Psoas muscle (tissue), 8 donors: ENCODE results near the gene ACSL3. TPM values are rescaled to one million over a fixed set of nuclear protein-coding genes. Genes with fewer than 3 reads are reported as not detected.
"Not testable (repeated sequence)": the region's sequence is repeated elsewhere in the genome, so short reads cannot be mapped to it uniquely, and the experiment has no call there.

Source experiments
- ATAC-seq, 4 donors: fragments of 200-7000 bp; cut with Tn5 transposase; one replicate each; pipeline ENCODE4 v1.9.1; 2020; ENCODE audit warnings: moderate library complexity in 3 of 4, mild to moderate bottlenecking in 2 of 4
- DNase-seq, 2 donors: peaks; one replicate each; pipeline ENCODE4 v3.0.0-alpha.2; 2020
- H3K27ac ChIP-seq: fragments of 200-600 bp; one replicate; pipeline ENCODE4 v1.8.0; 2022
- H3K27me3 ChIP-seq, 3 donors: fragments of 200-600 bp in 1 of 3; one replicate each; pipeline versions ENCODE4 v1.6.1 to v1.8.0; 2013 to 2022; ENCODE audit warnings: low read length in 2 of 3, mild to moderate bottlenecking in 2 of 3, moderate library complexity in 1 of 3; ENCODE audit not compliant: insufficient read depth in 3 of 3
- H3K36me3 ChIP-seq, 2 donors: fragments of 200-600 bp in 1 of 2; one replicate each; pipeline versions ENCODE4 v1.6.1 to v1.8.0; 2013 to 2022; ENCODE audit warnings: low read depth in 1 of 2, mild to moderate bottlenecking in 1 of 2, moderate library complexity in 1 of 2; ENCODE audit not compliant: insufficient read depth in 1 of 2
- H3K4me1 ChIP-seq: fragments of 200-600 bp; one replicate; pipeline ENCODE4 v1.8.0; 2022
- H3K4me3 ChIP-seq: fragments of 200-600 bp; one replicate; pipeline ENCODE4 v1.8.0; 2022; ENCODE audit warnings: mild to moderate bottlenecking
- H3K9me3 ChIP-seq: fragments of 200-600 bp; one replicate; pipeline ENCODE4 v1.8.0; 2022
- WGBS, 3 donors: extraction: QIAGEN DNeasy Blood & Tissue Kit; methylation state at CpG; one replicate each; pipeline versions ENCODE4 v1.1.6 to v1.1.7; 2013; 5-methylcytosine and 5-hydroxymethylcytosine counted together
- intact Hi-C, 2 donors: fragments of 100-400 bp; cut with DNase I; formaldehyde crosslinking; loops; one replicate each; pipeline versions ENCODE4 v1.11.0 to v1.14.2; 2022
- polyA plus RNA-seq, 3 donors: library from polyadenylated mRNA; stranded (reverse); fragments of 200-250 nt; gene quantifications; one replicate each; pipeline ENCODE4 v1.2.3, GENCODE V29; 2013
- total RNA-seq, 4 donors: library from RNA; stranded (reverse); fragmentation: NEBNext Ultra II Directional in 2 of 4; extraction: Animal tissue kit (Norgen Biotek cat#: 25700) in 2 of 4; gene quantifications; one replicate each; pipeline versions ENCODE4 v1.2.1 to v1.2.4, GENCODE V29; 2021 to 2023
- TF ChIP-seq, protein P1 (sequence below): fragments of 200-600 bp; IDR thresholded peaks from one replicate; pipeline ENCODE4 v1.8.0; 2022; ENCODE audit warnings: antibody characterized with exemption
- donor health status: healthy with polysubstance abuse.
- donor health status: DM: no; HTN: no; CAD: no; lungs with moderate emphysema.
- donor health status: Bipolar disorder and iron deficiency.
- donor health status: healthy.
- donor health status: DM: yes; HTN: yes; CAD: no.
- donor health status: DM: no; HTN: no; CAD: no.
- donor health status: DM: no; HTN: no; CAD: no.
- donor health status: DM: yes; HTN: yes; CAD: no.

The ACSL3 gene
- total and polyA plus RNA-seq, 7 donors = 13.5 to 136 (median 27.5) TPM

GRCh38 chr2:222840060-222840802 lies 20.6 kb upstream of the ACSL3 start:
- H3K9me3 ChIP-seq = no peaks in the 10 kb centered on the region
- no peak overlapping the region for H3K27ac ChIP-seq
- 77 to 87% (median 79%) methylated on average over 3 of the region's 3 CpGs for WGBS, 3 donors
- H3K4me3 ChIP-seq = no peak overlapping the region
- no peak for DNase-seq
- no peaks in the 10 kb centered on the region for H3K27me3 ChIP-seq
- peaks cover 14% of the 10 kb centered on the region for H3K4me1 ChIP-seq
- no peaks in the 10 kb centered on the region for H3K36me3 ChIP-seq
- no peak for ATAC-seq
- TF ChIP-seq, protein P1, sequence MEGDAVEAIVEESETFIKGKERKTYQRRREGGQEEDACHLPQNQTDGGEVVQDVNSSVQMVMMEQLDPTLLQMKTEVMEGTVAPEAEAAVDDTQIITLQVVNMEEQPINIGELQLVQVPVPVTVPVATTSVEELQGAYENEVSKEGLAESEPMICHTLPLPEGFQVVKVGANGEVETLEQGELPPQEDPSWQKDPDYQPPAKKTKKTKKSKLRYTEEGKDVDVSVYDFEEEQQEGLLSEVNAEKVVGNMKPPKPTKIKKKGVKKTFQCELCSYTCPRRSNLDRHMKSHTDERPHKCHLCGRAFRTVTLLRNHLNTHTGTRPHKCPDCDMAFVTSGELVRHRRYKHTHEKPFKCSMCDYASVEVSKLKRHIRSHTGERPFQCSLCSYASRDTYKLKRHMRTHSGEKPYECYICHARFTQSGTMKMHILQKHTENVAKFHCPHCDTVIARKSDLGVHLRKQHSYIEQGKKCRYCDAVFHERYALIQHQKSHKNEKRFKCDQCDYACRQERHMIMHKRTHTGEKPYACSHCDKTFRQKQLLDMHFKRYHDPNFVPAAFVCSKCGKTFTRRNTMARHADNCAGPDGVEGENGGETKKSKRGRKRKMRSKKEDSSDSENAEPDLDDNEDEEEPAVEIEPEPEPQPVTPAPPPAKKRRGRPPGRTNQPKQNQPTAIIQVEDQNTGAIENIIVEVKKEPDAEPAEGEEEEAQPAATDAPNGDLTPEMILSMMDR = no peak
- intact Hi-C loops = no loop called here

- Histone ChIP-seq H3K27ac (peak overlapping the region; percentile 55), H3K4me3 (peak overlapping the region; percentile 36), H3K27me3 (no peaks in the 10 kb centered on the region), H3K36me3 (no peaks in the 10 kb centered on the region), H3K4me1 (peaks cover 14% of the 10 kb centered on the region), H3K9me3 (no peaks in the 10 kb centered on the region)
- intact Hi-C loops = no loop called here
- TF ChIP-seq, protein P1 = no peak
- ATAC-seq (peak in 2 of 4 donors; percentile 25 to 37), DNase-seq (no peak)
- WGBS, 3 donors = 19 to 35% (median 26%) methylated on average over 3 of the region's 3 CpGs
Measured at GRCh38 chr2:222842491-222843174, 18.2 kb upstream of the ACSL3 start.

GRCh38 chr2:222844323-222844722 lies 16.5 kb upstream of the ACSL3 start:
- Histone ChIP-seq H3K27ac (no peak overlapping the region), H3K4me3 (no peak overlapping the region), H3K36me3 (no peaks in the 10 kb centered on the region), H3K9me3 (no peaks in the 10 kb centered on the region), H3K27me3 (no peaks in the 10 kb centered on the region), H3K4me1 (peaks cover 14% of the 10 kb centered on the region)
- WGBS, 3 donors = 59 to 77% (median 69%) methylated on average over 6 of the region's 6 CpGs
- TF ChIP-seq, protein P1 = no peak
- ATAC-seq = peak in 1 of 4 donors; percentile 41
- no peak for DNase-seq
- intact Hi-C loops = no loop called here

GRCh38 chr2:222845314-222845713 lies 15.5 kb upstream of the ACSL3 start:
- 95% methylated on average over 3 of the region's 3 CpGs for WGBS, 3 donors
- H3K9me3 ChIP-seq, H3K36me3 ChIP-seq, H3K27ac ChIP-seq, ATAC-seq, H3K27me3 ChIP-seq, H3K4me3 ChIP-seq, intact Hi-C loops, DNase-seq: not testable (repeated sequence)
- peaks cover 14% of the 10 kb centered on the region for H3K4me1 ChIP-seq

- no peak overlapping the region for H3K4me3 ChIP-seq
- no peaks in the 10 kb centered on the region for H3K9me3 ChIP-seq
- 88 to 92% (median 89%) methylated on average over 4 of the region's 4 CpGs for WGBS, 3 donors
- TF ChIP-seq, protein P1 = no peak
- no peak for DNase-seq
- H3K27ac ChIP-seq = no peak overlapping the region
- no peak for ATAC-seq
- no peaks in the 10 kb centered on the region for H3K36me3 ChIP-seq
- H3K27me3 ChIP-seq = no peaks in the 10 kb centered on the region
- H3K4me1 ChIP-seq = peaks cover 11% of the 10 kb centered on the region
- intact Hi-C loops = no loop called here
Measured at GRCh38 chr2:222846003-222846402, 14.8 kb upstream of the ACSL3 start.

DNA sequence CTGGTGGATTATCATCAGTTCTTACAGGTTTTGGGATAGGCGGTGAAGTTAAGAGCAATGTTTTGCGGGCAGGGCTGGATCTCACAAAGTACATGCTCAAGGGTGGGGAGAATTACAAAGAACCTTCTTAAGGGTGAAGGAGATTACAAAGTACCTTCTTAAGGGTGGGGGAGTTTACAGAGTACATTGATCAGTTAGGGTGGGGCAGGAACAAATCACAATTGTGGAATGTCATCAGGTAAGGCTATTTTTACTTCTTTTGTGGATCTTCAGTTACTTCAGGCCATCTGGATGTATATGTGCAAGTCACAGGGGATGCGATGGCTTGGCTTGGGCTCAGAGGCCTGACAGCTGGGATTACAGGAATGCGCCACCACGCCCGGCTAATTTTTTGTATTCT lies 12.8 kb upstream of the ACSL3 start:
- H3K27me3 ChIP-seq, H3K9me3 ChIP-seq, DNase-seq, intact Hi-C loops, H3K36me3 ChIP-seq, H3K27ac ChIP-seq, ATAC-seq, H3K4me1 ChIP-seq, H3K4me3 ChIP-seq: not testable (repeated sequence)
- 81 to 87% (median 85%) methylated on average over 6 of the region's 6 CpGs for WGBS, 3 donors
